ENCODE results near the gene AUTS2. TPM values are rescaled to one million over a fixed set of nuclear protein-coding genes. Genes with fewer than 3 reads are reported as not detected.

The AUTS2 gene
- total and polyA plus RNA-seq, 2 of the 8 experiments (the other 6 are each of a cell fraction or from before 2014, with no cell fraction given) = 25.9 to 101 TPM

GRCh38 chr7:70484255-70484654 lies 886.0 kb downstream of the AUTS2 start (continued):
- TF ChIP-seq CHD7 (IDR thresholded peaks at IDR 0.05; ENCODE audit: insufficient replicate concordance, low read length) = no peak
- TF ChIP-seq JUND (IDR thresholded peaks at IDR 0.05; ENCODE audit: low read length) = no peak
- no peak for TF ChIP-seq SP4 (IDR thresholded peaks at IDR 0.05; ENCODE audit: low read length)
